Gastroesophageal sphincter (tissue), 3 donors: ENCODE measurements around the gene ZNF717.

ENCODE experiments used
- POLR2A ChIP-seq, 2 donors: fragments of 450-650 bp; IDR thresholded peaks; one replicate each; pipeline ENCODE4 v1.6.1; 2017; ENCODE audit warnings: antibody characterized with exemption in 2 of 2, mild to moderate bottlenecking in 2 of 2, moderate library complexity in 1 of 2
- POLR2AphosphoS5 ChIP-seq: sonication (generic); formaldehyde crosslinking; IDR thresholded peaks from one replicate; pipeline ENCODE4 v1.6.1; 2017; ENCODE audit warnings: antibody characterized with exemption
- TF ChIP-seq, protein P1 (sequence below), 4 experiments: fragments of 200-600 bp in 2 of 4; fragments of 450-650 bp in 2 of 4; sonication (generic) in 1 of 4; IDR thresholded peaks; one replicate each; pipeline ENCODE4 v1.5.1; 2017 to 2019; ENCODE audit warnings: antibody characterized with exemption in 4 of 4, mild to moderate bottlenecking in 2 of 4, moderate library complexity in 2 of 4

DNA sequence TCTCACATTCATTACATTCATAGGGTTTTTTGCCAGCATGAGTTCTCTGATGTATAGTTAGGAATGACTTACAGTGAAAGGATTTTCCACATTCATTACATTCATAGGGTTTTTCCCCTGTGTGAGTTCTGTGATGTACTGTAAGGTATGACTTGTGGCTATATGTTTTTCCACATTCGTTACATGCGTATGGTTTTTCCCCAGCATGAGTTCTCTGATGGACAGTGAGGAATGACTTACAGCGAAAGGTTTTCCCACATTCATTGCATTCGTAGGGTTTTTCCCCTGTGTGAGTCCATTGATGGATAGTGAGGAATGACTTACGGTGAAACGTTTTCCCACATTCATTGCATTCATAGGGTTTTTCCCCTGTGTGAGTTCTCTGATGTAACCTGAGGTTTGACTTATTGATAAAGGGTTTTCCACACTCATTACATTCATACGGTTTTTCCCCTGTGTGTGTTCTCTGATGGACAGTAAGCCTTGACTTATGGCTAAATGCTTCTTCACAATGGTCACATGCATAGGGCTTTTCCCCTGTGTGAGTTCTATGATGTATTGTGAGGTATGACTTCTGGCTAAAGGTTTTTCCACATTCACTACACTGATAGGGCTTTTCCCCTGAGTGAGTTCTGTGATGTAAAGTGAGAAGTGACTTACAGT is 47.4 kb downstream of the ZNF717 start:
- TF ChIP-seq, protein P1, sequence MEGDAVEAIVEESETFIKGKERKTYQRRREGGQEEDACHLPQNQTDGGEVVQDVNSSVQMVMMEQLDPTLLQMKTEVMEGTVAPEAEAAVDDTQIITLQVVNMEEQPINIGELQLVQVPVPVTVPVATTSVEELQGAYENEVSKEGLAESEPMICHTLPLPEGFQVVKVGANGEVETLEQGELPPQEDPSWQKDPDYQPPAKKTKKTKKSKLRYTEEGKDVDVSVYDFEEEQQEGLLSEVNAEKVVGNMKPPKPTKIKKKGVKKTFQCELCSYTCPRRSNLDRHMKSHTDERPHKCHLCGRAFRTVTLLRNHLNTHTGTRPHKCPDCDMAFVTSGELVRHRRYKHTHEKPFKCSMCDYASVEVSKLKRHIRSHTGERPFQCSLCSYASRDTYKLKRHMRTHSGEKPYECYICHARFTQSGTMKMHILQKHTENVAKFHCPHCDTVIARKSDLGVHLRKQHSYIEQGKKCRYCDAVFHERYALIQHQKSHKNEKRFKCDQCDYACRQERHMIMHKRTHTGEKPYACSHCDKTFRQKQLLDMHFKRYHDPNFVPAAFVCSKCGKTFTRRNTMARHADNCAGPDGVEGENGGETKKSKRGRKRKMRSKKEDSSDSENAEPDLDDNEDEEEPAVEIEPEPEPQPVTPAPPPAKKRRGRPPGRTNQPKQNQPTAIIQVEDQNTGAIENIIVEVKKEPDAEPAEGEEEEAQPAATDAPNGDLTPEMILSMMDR (IDR thresholded peaks at IDR 0.05) = no peak
- no peak for TF ChIP-seq POLR2AphosphoS5
- TF ChIP-seq POLR2A (IDR thresholded peaks at IDR 0.05) = no peak
